Measurements from ENCODE around the gene CDC42BPB. TPM values are rescaled to one million over a fixed set of nuclear protein-coding genes. Genes with fewer than 3 reads are reported as not detected.
A peak's percentile ranks its signal among the peaks of the same experiment; 100 is the strongest.
"Not testable (repeated sequence)": the region's sequence is repeated elsewhere in the genome, so short reads cannot be mapped to it uniquely, and the experiment has no call there.

Gene CDC42BPB
- total and polyA plus RNA-seq, 12 donors, result 29.6 to 83.6 (median 69.3) TPM

GRCh38 chr14:102928412-102929240, 128.7 kb downstream of the CDC42BPB start:
- peaks cover 21 to 87% (median 70%) of the 10 kb centered on the region in 7 donors for H3K27me3 ChIP-seq
- peaks cover 0 to 21% (median 5%) of the 10 kb centered on the region in 9 donors for H3K36me3 ChIP-seq
- peak overlapping the region; percentile 15 to 53 (median 47) for H3K4me3 ChIP-seq
- peaks cover 16 to 35% (median 25%) of the 10 kb centered on the region in 9 donors for H3K4me1 ChIP-seq
- intact Hi-C loops (cut with DNase I), result no loop called here
- DNase-seq (peak; percentile 43 to 63), ATAC-seq (peak; percentile 32 to 64 (median 55))
- H3K9me3 ChIP-seq, result no peaks in the 10 kb centered on the region
- 2% methylated on average over 74 to 93 of the region's 94 CpGs for WGBS, 2 donors
- H3K27ac ChIP-seq, result no peak overlapping the region
- TF ChIP-seq, protein P1, sequence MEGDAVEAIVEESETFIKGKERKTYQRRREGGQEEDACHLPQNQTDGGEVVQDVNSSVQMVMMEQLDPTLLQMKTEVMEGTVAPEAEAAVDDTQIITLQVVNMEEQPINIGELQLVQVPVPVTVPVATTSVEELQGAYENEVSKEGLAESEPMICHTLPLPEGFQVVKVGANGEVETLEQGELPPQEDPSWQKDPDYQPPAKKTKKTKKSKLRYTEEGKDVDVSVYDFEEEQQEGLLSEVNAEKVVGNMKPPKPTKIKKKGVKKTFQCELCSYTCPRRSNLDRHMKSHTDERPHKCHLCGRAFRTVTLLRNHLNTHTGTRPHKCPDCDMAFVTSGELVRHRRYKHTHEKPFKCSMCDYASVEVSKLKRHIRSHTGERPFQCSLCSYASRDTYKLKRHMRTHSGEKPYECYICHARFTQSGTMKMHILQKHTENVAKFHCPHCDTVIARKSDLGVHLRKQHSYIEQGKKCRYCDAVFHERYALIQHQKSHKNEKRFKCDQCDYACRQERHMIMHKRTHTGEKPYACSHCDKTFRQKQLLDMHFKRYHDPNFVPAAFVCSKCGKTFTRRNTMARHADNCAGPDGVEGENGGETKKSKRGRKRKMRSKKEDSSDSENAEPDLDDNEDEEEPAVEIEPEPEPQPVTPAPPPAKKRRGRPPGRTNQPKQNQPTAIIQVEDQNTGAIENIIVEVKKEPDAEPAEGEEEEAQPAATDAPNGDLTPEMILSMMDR (IDR thresholded peaks at IDR 0.05), result no peak

DNA sequence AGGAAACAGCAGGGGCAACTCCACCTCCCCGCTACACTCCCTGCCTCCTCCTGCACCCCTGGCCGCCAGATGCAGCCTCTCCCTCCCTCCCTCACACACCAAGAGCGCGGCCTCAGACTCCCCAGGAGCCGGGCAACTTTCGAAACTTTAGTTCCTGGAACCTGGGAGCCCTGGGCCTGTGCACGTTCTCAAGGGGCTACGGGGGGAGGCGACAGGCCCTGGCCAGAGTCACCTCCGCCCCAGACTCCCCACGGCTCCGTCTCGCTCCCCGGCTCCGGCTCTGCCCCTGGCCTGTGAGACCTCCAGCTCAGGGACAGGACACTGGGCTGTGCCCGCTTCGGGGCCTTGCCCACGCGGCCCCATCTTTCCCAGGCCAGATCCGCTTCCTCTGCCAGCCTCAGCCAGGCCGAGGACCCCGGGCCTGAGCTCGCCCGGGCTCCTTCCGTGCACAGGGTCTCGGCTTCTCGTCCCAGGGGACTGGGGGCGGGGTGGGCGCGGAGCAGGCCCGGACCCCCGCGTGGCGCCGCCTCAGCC, 129.4 kb downstream of the CDC42BPB start:
- ATAC-seq (peak in 5 of 8 donors; percentile 5 to 37 (median 14)), DNase-seq (no peak)
- TF ChIP-seq, protein P1 (IDR thresholded peaks at IDR 0.05), result no peak
- Histone ChIP-seq H3K36me3 (peaks cover 0 to 14% (median 2%) of the 10 kb centered on the region in 9 donors), H3K9me3 (no peaks in the 10 kb centered on the region), H3K4me3 (peak overlapping the region; percentile 15 to 53 (median 47)), H3K27ac (no peak overlapping the region), H3K27me3 (peaks cover 25 to 94% (median 77%) of the 10 kb centered on the region in 7 donors), H3K4me1 (peaks cover 16 to 41% (median 31%) of the 10 kb centered on the region in 9 donors)
- intact Hi-C loops (cut with DNase I), result no loop called here
- WGBS, 2 donors, result 12% methylated on average over 35 of the region's 35 CpGs

DNA sequence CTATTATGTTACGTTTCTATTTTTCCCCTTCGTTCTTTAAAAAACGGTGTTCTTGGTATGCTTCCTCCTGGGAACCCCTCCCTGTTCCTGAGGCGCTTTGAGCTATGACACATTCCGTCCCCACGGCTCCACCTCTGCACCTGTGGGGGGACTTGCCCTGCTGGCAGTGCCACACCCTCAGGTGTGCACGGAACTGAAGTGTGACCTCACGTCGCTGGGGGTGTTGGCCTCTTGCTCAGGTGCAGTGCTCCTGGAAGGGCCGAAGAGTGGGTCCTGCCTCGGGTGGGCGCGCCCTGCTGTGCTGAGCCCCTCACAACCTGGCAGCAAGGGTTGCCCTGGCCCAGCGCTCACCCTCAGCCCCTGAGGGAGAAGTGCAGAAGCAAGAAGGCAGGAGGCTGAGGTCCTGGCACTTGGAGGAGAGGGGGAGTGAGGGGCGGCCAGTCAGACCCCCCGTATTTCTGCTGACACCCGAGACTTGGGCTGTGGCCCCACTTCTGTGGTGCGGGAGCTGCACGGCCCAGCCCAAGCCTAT, 129.9 kb downstream of the CDC42BPB start:
- ATAC-seq (no peak), DNase-seq (no peak)
- peak overlapping the region in 1 of 10 donors; percentile 53 for H3K4me3 ChIP-seq
- H3K27ac ChIP-seq, result no peak overlapping the region
- no peaks in the 10 kb centered on the region for H3K9me3 ChIP-seq
- WGBS, 2 donors, result 60 to 63% methylated on average over 19 of the region's 19 CpGs
- peaks cover 25 to 99% (median 82%) of the 10 kb centered on the region in 7 donors for H3K27me3 ChIP-seq
- intact Hi-C loops (cut with DNase I), result no loop called here
- TF ChIP-seq, protein P1 (IDR thresholded peaks at IDR 0.05), result no peak
- H3K4me1 ChIP-seq, result peaks cover 16 to 45% (median 35%) of the 10 kb centered on the region in 9 donors
- H3K36me3 ChIP-seq, result peaks cover 0 to 10% (median 0%) of the 10 kb centered on the region in 9 donors

DNA sequence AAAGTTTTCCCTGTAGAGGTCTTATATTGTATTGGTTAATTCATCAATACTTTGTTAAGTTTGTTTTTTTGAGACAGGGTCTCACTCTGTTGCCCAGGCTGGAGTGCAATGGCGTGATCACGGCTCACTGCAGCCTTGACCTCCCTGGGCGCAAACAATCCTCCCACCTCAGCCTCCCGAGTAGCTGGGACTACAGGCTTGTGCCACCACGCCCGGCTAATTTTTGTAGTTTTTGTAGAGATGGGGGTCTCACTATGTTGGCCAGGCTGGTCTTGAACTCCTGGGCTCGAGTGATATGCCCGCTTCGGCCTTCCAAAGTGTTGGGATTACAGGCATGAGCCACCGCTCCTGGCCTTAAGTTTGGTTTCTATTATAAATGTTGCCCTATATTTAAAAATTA, 130.5 kb downstream of the CDC42BPB start:
- intact Hi-C loops (cut with DNase I); H3K4me3 ChIP-seq; H3K36me3 ChIP-seq; H3K9me3 ChIP-seq; ATAC-seq; H3K27ac ChIP-seq; DNase-seq: not testable (repeated sequence)
- Histone ChIP-seq H3K4me1 (peaks cover 16 to 45% (median 35%) of the 10 kb centered on the region in 9 donors), H3K27me3 (peaks cover 25 to 100% (median 87%) of the 10 kb centered on the region in 7 donors)
- WGBS, 2 donors, result 95 to 98% methylated on average over 10 of the region's 10 CpGs
